Type B pancreatic cell (in vitro differentiated cells): ENCODE measurements around the gene WDR74. TPM values are rescaled to one million over a fixed set of nuclear protein-coding genes. Genes with fewer than 3 reads are reported as not detected.
A peak's percentile ranks its signal among the peaks of the same experiment; 100 is the strongest.

Source experiments
- DNase-seq: peaks from one replicate; pipeline ENCODE4 v3.0.0; 2021; ENCODE audit warnings: mixed read lengths; ENCODE audit not compliant: unreplicated experiment; ENCODE audit errors: extremely low spot score
- H3K27ac Mint-ChIP-seq: 2 replicates; pipeline ENCODE4 v1.8.0; 2021; ENCODE audit warnings: mild to moderate bottlenecking, mixed read lengths
- H3K27me3 Mint-ChIP-seq: 2 replicates; pipeline ENCODE4 v1.8.0; 2021; ENCODE audit warnings: mixed read lengths
- H3K36me3 Mint-ChIP-seq: 2 replicates; pipeline ENCODE4 v1.8.0; 2021; ENCODE audit warnings: mixed read lengths
- H3K4me1 Mint-ChIP-seq: one replicate; pipeline ENCODE4 v1.8.0; 2021; ENCODE audit warnings: mixed read lengths; ENCODE audit not compliant: unreplicated experiment
- H3K4me3 Mint-ChIP-seq: 2 replicates; pipeline ENCODE4 v1.8.0; 2021; ENCODE audit warnings: mild to moderate bottlenecking, mixed read lengths
- H3K9me3 Mint-ChIP-seq: 2 replicates; pipeline ENCODE4 v1.8.0; 2021; ENCODE audit warnings: mixed read lengths
- long read RNA-seq: library from polyadenylated mRNA; unstranded; transcript quantifications from one replicate; pipeline ENCODE4 v2.0.0, GENCODE V29; 2020
- total RNA-seq: library from RNA; stranded (reverse); gene quantifications from 2 replicates; pipeline ENCODE4 v1.2.1, GENCODE V29; 2021; ENCODE audit warnings: low replicate concordance
- TF ChIP-seq, protein P1 (sequence below): fragments of 200-600 bp; sonication (generic); conservative IDR thresholded peaks from 2 replicates; pipeline ENCODE4 v1.5.0; 2021; ENCODE audit warnings: antibody characterized with exemption, mild to moderate bottlenecking

The WDR74 gene
- total RNA-seq, result 47.6 and 58.3 TPM in 2 replicates
- long read RNA-seq, transcript WDR74-201 (11 exons, 1,289 nt), result major isoform, 42 of 54 reads
- long read RNA-seq, partial matches to known transcripts, result 4 of 54 reads
- long read RNA-seq, other reads (novel, unspliced or antisense), result 6 of 54 reads

DNA sequence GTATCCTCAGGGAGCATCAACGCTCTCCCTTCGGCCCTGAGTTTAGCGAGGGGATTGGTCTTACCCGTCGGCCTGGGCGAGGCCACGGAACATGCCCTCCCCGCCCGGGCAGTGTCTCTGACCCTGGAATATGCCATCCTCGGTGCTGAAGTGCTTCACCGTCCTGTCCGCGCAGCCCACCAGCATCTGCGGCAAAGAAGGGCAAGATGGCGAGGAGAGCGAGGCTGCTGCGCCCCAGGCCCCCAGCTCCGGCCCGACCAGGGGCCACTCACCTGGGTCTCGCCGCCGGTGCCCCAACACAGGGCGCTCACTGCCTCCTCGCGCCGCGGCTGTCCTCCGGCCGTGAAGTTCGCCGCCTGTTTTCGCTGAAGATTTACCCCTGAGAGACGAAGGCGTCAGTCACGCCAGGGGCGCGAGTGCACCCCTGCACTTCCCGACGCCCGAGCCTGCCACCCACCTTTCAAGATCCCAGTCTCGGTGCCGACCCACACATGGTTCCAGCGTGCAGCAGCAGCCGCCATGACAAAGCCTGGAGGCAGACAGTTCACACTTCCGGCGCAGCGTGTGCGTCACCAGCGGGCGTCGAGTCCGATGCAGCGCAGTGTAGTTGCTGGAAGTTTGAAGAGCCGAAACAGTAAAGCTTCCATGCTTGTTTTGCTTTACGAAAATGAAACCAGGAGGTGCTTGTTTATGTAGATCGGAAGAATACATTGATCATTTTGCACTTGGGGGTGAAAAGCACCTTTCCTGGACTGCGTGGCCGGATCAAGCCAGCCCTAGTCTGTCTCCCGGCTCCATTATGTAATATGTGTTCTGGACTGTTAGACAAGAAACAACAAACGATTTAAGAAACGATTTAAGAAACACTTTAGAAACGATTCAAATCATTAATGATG lies at the start of gene WDR74:
WDR74 (minus strand) TSS at position 541 of the 896 bp plus-strand sequence; CDS start at position 521, 20 bp downstream.
- peak; percentile 83 for DNase-seq
- Mint-ChIP-seq H3K36me3 (peaks cover 7% of the 10 kb centered on the region), H3K9me3 (no peaks in the 10 kb centered on the region), H3K4me1 (peaks cover 21% of the 10 kb centered on the region), H3K4me3 (no peak within 1 kb of the TSS), H3K27ac (no peak within 1 kb of the TSS), H3K27me3 (no peaks in the 10 kb centered on the region)
- TF ChIP-seq, protein P1, sequence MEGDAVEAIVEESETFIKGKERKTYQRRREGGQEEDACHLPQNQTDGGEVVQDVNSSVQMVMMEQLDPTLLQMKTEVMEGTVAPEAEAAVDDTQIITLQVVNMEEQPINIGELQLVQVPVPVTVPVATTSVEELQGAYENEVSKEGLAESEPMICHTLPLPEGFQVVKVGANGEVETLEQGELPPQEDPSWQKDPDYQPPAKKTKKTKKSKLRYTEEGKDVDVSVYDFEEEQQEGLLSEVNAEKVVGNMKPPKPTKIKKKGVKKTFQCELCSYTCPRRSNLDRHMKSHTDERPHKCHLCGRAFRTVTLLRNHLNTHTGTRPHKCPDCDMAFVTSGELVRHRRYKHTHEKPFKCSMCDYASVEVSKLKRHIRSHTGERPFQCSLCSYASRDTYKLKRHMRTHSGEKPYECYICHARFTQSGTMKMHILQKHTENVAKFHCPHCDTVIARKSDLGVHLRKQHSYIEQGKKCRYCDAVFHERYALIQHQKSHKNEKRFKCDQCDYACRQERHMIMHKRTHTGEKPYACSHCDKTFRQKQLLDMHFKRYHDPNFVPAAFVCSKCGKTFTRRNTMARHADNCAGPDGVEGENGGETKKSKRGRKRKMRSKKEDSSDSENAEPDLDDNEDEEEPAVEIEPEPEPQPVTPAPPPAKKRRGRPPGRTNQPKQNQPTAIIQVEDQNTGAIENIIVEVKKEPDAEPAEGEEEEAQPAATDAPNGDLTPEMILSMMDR, result no peak

DNA sequence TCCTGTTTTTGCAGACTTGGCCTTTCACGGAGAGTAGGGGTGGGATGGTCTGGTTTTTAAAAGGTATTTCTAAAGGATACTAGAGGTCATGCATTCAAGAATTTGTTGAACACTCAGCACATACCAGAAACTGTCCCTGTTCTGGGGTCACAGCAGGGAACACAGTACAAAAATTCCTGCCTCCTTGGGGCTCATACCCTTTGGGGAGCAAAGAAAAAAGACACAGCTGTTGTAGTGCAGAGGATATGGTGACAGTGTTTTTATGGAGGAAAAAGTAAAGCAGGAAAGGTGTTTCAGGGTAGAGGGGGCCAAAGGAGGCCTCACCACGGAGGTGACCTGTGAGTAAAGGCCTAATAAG lies 49.7 kb upstream of the WDR74 start:
- TF ChIP-seq, protein P1, result no peak
- peak overlapping the region; percentile 58 for H3K4me3 Mint-ChIP-seq

DNA sequence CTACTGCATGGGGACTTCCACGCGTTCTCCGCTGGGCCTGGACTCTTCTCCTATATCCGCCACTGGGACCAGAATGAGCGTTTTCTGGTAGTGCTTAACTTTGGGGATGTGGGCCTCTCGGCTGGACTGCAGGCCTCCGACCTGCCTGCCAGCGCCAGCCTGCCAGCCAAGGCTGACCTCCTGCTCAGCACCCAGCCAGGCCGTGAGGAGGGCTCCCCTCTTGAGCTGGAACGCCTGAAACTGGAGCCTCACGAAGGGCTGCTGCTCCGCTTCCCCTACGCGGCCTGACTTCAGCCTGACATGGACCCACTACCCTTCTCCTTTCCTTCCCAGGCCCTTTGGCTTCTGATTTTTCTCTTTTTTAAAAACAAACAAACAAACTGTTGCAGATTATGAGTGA lies 49.0 kb upstream of the WDR74 start:
- Mint-ChIP-seq H3K9me3 (no peaks in the 10 kb centered on the region), H3K4me3 (peak overlapping the region; percentile 58), H3K4me1 (peaks cover 41% of the 10 kb centered on the region), H3K27me3 (no peaks in the 10 kb centered on the region), H3K36me3 (peaks cover 44% of the 10 kb centered on the region), H3K27ac (peak overlapping the region; percentile 92)
- DNase-seq, result no peak
- TF ChIP-seq, protein P1, result no peak

More for the DNA sequence above, 49.7 kb upstream of the WDR74 start:
- no peak for DNase-seq
- peaks cover 37% of the 10 kb centered on the region for H3K36me3 Mint-ChIP-seq
- peak overlapping the region; percentile 92 for H3K27ac Mint-ChIP-seq
- H3K27me3 Mint-ChIP-seq, result no peaks in the 10 kb centered on the region
- no peaks in the 10 kb centered on the region for H3K9me3 Mint-ChIP-seq
- peaks cover 34% of the 10 kb centered on the region for H3K4me1 Mint-ChIP-seq

DNA sequence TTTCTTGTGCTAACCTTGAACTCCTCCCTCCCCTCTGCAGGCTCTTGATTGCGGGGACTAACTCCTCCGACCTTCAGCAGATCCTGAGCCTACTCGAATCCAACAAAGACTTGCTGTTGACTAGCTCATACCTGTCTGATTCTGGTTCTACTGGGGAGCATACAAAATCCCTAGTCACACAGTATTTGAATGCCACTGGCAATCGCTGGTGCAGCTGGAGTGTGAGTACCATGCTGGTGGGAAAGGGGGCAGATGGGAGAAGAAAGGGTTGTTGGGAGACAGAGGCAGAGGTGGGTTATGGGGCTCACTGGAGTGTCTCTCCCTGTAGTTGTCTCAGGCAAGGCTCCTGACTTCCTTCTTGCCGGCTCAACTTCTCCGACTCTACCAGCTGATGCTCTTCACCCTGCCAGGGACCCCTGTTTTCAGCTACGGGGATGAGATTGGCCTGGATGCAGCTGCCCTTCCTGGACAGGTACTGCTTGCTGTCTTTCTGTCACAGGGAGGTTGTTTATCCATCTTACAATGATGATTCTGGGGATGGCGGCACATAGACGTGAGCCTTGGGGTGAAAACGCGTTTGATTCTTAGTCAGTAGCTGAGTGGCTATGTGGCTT lies 45.9 kb upstream of the WDR74 start:
- peak overlapping the region; percentile 79 for H3K4me3 Mint-ChIP-seq
- TF ChIP-seq, protein P1, result no peak
- DNase-seq, result no peak
- peaks cover 63% of the 10 kb centered on the region for H3K36me3 Mint-ChIP-seq
- H3K4me1 Mint-ChIP-seq, result peaks cover 52% of the 10 kb centered on the region
- H3K9me3 Mint-ChIP-seq, result no peaks in the 10 kb centered on the region
- no peaks in the 10 kb centered on the region for H3K27me3 Mint-ChIP-seq
- H3K27ac Mint-ChIP-seq, result peak overlapping the region; percentile 76

DNA sequence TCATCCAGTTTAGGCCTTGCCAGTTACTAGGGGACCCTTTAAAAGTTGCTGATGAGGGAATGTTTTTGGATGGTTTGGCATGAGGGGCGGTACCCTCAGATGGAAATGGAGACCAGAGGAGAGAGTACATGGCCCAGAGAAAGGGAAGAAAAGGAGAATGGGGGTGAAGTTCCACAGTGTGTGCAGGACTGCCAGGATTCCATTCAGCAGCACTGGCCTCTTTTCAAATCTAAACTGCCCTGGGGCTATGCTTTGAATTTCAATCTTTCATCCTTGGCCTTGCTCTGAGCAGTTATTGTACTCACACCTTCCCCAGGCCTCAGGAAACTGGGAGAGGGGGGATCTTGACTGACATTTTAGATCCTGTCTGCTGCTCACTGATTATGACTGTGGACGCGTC lies 44.3 kb upstream of the WDR74 start:
- TF ChIP-seq, protein P1, result no peak
- Mint-ChIP-seq H3K4me3 (peak overlapping the region; percentile 100), H3K27me3 (no peaks in the 10 kb centered on the region), H3K36me3 (peaks cover 49% of the 10 kb centered on the region), H3K27ac (peak overlapping the region; percentile 100), H3K4me1 (peaks cover 45% of the 10 kb centered on the region), H3K9me3 (no peaks in the 10 kb centered on the region)
- no peak for DNase-seq
